Neural cell (in vitro differentiated cells): ENCODE results near the gene VSIG10. TPM values are rescaled to one million over a fixed set of nuclear protein-coding genes. Genes with fewer than 3 reads are reported as not detected.

Experiments
- H2AFZ ChIP-seq: fragments of 200-600, 300-800 bp; sonication (generic), shearing (Covaris generic); 2 replicates; pipeline ENCODE4 v1.6.0; 2014; ENCODE audit warnings: low read depth, mild to moderate bottlenecking, antibody characterized with exemption, low read length, moderate library complexity
- H3F3A ChIP-seq: fragments of 200-600 bp; shearing (Covaris generic); 2 replicates; pipeline ENCODE4 v1.6.1; 2016; ENCODE audit warnings: mild to moderate bottlenecking, moderate library complexity, mixed read lengths, antibody characterized with exemption, low read length; ENCODE audit not compliant: insufficient read depth, poor library complexity, severe bottlenecking
- H3K27ac ChIP-seq: fragments of 200-600, 300-800 bp; sonication (generic), shearing (Covaris generic); 2 replicates; pipeline ENCODE4 v1.5.1; 2014; ENCODE audit warnings: mild to moderate bottlenecking, low read length, moderate library complexity
- H3K27me3 ChIP-seq: fragments of 300-800, 200-600 bp; sonication (generic), shearing (Covaris generic); 2 replicates; pipeline ENCODE4 v1.6.0; 2014; ENCODE audit warnings: mild to moderate bottlenecking, low read depth, low read length, moderate library complexity; ENCODE audit not compliant: insufficient read depth
- H3K36me3 ChIP-seq: fragments of 300-800, 200-600 bp; sonication (generic), shearing (Covaris generic); 2 replicates; pipeline ENCODE4 v1.5.1; 2014; ENCODE audit warnings: mild to moderate bottlenecking, antibody characterized with exemption, low read length, moderate library complexity; ENCODE audit not compliant: insufficient read depth
- H3K4me2 ChIP-seq: fragments of 300-800, 200-600 bp; sonication (generic), shearing (Covaris generic); 2 replicates; pipeline ENCODE4 v1.6.0; 2014; ENCODE audit warnings: mild to moderate bottlenecking, low read length
- H3K4me3 ChIP-seq: fragments of 300-800, 200-600 bp; sonication (generic), shearing (Covaris generic); 2 replicates; pipeline ENCODE4 v1.5.1; 2014; ENCODE audit warnings: mild to moderate bottlenecking, low read length, moderate library complexity
- H3K79me2 ChIP-seq: fragments of 200-600 bp; shearing (Covaris generic); replicated peaks from 2 replicates; pipeline ENCODE4 v1.6.0; 2014; ENCODE audit warnings: mild to moderate bottlenecking, low read length, moderate library complexity; ENCODE audit not compliant: insufficient read depth
- H3K9ac ChIP-seq: fragments of 300-800, 200-600 bp; sonication (generic), shearing (Covaris generic); 2 replicates; pipeline ENCODE4 v1.6.1; 2016; ENCODE audit warnings: mild to moderate bottlenecking, low read length, mixed read lengths
- H3K9me2 ChIP-seq: fragments of 200-600 bp; shearing (Covaris generic); 2 replicates; pipeline ENCODE4 v1.6.1; 2016; ENCODE audit warnings: mild to moderate bottlenecking, low read length, mixed read lengths; ENCODE audit not compliant: insufficient read depth
- H3K9me3 ChIP-seq: fragments of 200-600, 300-800 bp; sonication (generic), shearing (Covaris generic); 2 replicates; pipeline ENCODE4 v1.6.1; 2016; ENCODE audit warnings: mild to moderate bottlenecking, mixed run types, low read length, moderate library complexity, mixed read lengths
- H4K20me1 ChIP-seq: fragments of 200-600 bp; shearing (Covaris generic); 2 replicates; pipeline ENCODE4 v1.6.1; 2016; ENCODE audit warnings: mild to moderate bottlenecking, mixed run types; ENCODE audit not compliant: insufficient read depth
- EP300 ChIP-seq: fragments of 450-650 bp; conservative IDR thresholded peaks from 2 replicates; pipeline ENCODE4 v1.6.1; 2014; ENCODE audit warnings: antibody characterized with exemption, mild to moderate bottlenecking, moderate library complexity; ENCODE audit not compliant: poor library complexity, severe bottlenecking
- EZH2 ChIP-seq: fragments of 200-600, 300-800 bp; shearing (Covaris generic), sonication (generic); IDR thresholded peaks from 2 replicates; pipeline ENCODE4 v1.6.1; 2014; ENCODE audit warnings: antibody characterized with exemption, low read length, borderline replicate concordance, mild to moderate bottlenecking; ENCODE audit not compliant: insufficient read depth, poor library complexity, severe bottlenecking
- MXI1 ChIP-seq: fragments of 450-650 bp; conservative IDR thresholded peaks from 2 replicates; pipeline ENCODE4 v1.6.1; 2014; ENCODE audit warnings: antibody characterized with exemption, mild to moderate bottlenecking; ENCODE audit not compliant: poor library complexity, severe bottlenecking
- POLR2AphosphoS5 ChIP-seq: IDR thresholded peaks from 2 replicates; pipeline ENCODE4 v1.6.1; 2012
- RAD21 ChIP-seq: fragments of 450-650 bp; conservative IDR thresholded peaks from 2 replicates; pipeline ENCODE4 v1.6.1; 2014; ENCODE audit warnings: antibody characterized with exemption, mild to moderate bottlenecking, moderate library complexity
- SMC3 ChIP-seq: fragments of 450-650 bp; conservative IDR thresholded peaks from 2 replicates; pipeline ENCODE4 v1.6.1; 2014; ENCODE audit warnings: antibody characterized with exemption, mild to moderate bottlenecking, moderate library complexity; ENCODE audit not compliant: poor library complexity
- TAF1 ChIP-seq: IDR thresholded peaks from 2 replicates; pipeline ENCODE4 v1.6.1; 2012; ENCODE audit warnings: low read depth
- polyA plus RNA-seq: library from polyadenylated mRNA; depleted of rRNA; stranded (reverse); fragments of >200 nt; gene quantifications from 2 replicates; pipeline ENCODE4 v1.2.3, GENCODE V29; 2014
- TF ChIP-seq, protein P1 (sequence below): fragments of 450-650 bp; IDR thresholded peaks from 2 replicates; pipeline ENCODE4 v1.5.1; 2014; ENCODE audit warnings: antibody characterized with exemption, mild to moderate bottlenecking, moderate library complexity; ENCODE audit not compliant: poor library complexity, severe bottlenecking
- TF ChIP-seq, protein P2 (sequence below): IDR thresholded peaks from 2 replicates; pipeline ENCODE4 v1.6.1; 2012; ENCODE audit warnings: borderline replicate concordance

The VSIG10 gene
- polyA plus RNA-seq, 1 donor from 2014 or later, result 2.0 TPM

DNA sequence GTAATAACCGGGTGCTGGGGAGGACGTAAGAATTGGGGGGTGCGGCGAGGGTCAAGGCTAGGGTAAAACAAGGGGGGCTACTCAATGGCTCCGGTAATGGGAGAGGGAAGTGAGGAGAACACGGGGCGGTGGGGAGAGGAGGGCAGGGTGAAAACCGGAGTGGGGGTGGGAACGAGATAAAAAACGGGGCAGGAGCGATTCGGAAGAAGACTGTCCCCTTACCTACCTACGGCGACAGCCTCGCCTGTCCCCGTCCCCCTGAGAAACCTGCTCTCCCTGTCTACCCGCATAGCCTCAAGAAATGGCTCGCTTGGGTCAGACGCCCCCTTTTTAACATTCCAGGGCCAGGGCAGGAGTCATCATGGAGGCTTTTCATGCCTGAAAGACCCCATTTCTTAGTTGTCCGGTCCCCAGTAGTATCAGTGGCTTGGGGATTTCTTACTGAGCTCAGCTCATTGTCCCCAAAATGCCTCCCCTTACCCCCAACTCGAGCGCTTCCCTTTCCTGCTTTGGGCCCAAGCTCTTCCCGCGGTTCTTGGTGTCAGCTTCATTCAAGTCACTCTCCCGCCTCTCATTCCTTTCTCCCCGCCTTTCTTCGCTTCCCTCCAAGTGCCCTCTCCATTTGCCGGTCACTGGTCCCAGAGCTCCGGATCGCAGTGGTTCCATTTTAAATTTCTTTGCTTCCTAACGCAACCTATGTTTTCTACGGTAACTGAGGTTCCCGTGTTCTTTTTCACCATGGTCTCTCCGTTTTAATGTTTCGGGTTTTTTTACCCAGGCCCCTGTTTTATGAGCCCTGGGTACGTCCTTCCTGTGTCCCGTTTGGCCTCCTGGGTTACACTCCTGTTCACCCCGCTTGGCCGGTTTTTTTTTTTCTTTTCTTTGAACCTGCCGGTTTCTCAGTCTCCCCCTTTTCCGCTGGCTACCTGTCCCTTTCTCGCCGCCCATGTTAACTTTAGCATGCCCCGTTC lies 41.7 kb downstream of the VSIG10 start:
- Histone ChIP-seq H3K9ac (peak overlapping the region; percentile 98), H3K4me3 (peak overlapping the region; percentile 90), H4K20me1 (no peaks in the 10 kb centered on the region), H3K9me2 (no peaks in the 10 kb centered on the region), H2AFZ (peak overlapping the region; percentile 88), H3K79me2 (peaks cover 34% of the 10 kb centered on the region), H3K36me3 (no peaks in the 10 kb centered on the region), H3K27me3 (no peaks in the 10 kb centered on the region), H3K27ac (peak overlapping the region; percentile 96), H3K9me3 (no peaks in the 10 kb centered on the region), H3F3A (no peaks in the 10 kb centered on the region), H3K4me2 (peak overlapping the region; percentile 90)
- TF ChIP-seq, protein P1, sequence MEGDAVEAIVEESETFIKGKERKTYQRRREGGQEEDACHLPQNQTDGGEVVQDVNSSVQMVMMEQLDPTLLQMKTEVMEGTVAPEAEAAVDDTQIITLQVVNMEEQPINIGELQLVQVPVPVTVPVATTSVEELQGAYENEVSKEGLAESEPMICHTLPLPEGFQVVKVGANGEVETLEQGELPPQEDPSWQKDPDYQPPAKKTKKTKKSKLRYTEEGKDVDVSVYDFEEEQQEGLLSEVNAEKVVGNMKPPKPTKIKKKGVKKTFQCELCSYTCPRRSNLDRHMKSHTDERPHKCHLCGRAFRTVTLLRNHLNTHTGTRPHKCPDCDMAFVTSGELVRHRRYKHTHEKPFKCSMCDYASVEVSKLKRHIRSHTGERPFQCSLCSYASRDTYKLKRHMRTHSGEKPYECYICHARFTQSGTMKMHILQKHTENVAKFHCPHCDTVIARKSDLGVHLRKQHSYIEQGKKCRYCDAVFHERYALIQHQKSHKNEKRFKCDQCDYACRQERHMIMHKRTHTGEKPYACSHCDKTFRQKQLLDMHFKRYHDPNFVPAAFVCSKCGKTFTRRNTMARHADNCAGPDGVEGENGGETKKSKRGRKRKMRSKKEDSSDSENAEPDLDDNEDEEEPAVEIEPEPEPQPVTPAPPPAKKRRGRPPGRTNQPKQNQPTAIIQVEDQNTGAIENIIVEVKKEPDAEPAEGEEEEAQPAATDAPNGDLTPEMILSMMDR, result no peak
- peak; percentile 60 for TF ChIP-seq TAF1
- no peak for TF ChIP-seq EP300
- TF ChIP-seq, protein P2, sequence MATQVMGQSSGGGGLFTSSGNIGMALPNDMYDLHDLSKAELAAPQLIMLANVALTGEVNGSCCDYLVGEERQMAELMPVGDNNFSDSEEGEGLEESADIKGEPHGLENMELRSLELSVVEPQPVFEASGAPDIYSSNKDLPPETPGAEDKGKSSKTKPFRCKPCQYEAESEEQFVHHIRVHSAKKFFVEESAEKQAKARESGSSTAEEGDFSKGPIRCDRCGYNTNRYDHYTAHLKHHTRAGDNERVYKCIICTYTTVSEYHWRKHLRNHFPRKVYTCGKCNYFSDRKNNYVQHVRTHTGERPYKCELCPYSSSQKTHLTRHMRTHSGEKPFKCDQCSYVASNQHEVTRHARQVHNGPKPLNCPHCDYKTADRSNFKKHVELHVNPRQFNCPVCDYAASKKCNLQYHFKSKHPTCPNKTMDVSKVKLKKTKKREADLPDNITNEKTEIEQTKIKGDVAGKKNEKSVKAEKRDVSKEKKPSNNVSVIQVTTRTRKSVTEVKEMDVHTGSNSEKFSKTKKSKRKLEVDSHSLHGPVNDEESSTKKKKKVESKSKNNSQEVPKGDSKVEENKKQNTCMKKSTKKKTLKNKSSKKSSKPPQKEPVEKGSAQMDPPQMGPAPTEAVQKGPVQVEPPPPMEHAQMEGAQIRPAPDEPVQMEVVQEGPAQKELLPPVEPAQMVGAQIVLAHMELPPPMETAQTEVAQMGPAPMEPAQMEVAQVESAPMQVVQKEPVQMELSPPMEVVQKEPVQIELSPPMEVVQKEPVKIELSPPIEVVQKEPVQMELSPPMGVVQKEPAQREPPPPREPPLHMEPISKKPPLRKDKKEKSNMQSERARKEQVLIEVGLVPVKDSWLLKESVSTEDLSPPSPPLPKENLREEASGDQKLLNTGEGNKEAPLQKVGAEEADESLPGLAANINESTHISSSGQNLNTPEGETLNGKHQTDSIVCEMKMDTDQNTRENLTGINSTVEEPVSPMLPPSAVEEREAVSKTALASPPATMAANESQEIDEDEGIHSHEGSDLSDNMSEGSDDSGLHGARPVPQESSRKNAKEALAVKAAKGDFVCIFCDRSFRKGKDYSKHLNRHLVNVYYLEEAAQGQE, result peak; percentile 9
- no peak for TF ChIP-seq EZH2
- TF ChIP-seq SMC3, result no peak
- TF ChIP-seq RAD21, result peak; percentile 10
- no peak for TF ChIP-seq MXI1
- peak; percentile 8 for TF ChIP-seq POLR2AphosphoS5

DNA sequence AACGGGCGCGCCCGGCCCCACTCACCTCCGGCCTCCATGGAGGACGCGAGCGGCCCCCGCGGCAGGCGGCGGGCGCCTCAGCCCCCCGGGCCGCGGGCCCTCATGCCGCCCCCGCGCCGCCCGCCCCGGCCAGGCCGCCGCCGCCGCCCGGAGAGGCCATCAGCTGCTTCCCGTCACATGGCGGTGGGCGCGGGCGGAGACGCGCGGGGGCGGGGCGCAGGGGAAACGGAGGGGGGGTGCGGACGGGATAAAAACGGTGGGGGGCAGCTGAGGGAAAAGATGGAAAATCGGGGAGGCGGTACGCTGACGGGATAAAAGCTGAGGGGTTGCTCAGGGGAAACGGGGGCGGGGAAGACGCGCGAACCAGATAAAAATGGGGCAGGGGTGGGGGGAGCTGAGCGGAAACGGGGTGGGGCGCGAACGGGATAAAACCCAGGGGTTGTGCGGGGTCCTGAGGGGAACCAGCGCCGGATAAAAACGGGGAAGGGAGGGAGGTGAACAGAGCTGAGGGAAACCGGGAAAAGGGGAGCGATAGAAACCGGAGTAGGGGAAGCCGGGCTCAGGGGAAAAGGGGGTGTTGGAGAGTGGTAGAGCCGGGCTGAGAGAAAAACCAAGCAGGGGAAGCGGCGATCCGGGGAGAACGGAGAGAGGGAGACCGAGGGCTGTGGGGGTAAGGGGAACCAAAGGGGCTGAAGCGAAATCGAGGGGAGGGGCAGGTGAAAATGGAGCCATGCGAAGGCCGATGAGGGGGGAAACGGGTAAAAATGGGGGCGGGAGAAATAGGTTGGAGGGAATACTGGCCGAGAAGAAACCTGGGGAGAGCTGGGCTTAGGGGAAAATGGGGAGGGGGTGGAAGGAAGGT lies 42.6 kb downstream of the VSIG10 start, which contains the start of gene WSB2:
WSB2 (minus strand) TSS at position 169 of the 862 bp plus-strand sequence; CDS start at position 38, 131 bp downstream.
- Histone ChIP-seq H2AFZ (peak within 1 kb of the TSS; percentile 88), H3K27me3 (no peaks in the 10 kb centered on the region), H3K27ac (peak within 1 kb of the TSS; percentile 96), H3K4me3 (peak within 1 kb of the TSS; percentile 90), H3K9ac (peak within 1 kb of the TSS; percentile 98), H3K4me2 (peak within 1 kb of the TSS; percentile 90), H3K36me3 (no peaks in the 10 kb centered on the region), H3F3A (no peaks in the 10 kb centered on the region), H4K20me1 (no peaks in the 10 kb centered on the region), H3K79me2 (peaks cover 34% of the 10 kb centered on the region), H3K9me2 (no peaks in the 10 kb centered on the region), H3K9me3 (no peaks in the 10 kb centered on the region)
- TF ChIP-seq MXI1 (no peak), RAD21 (no peak), EZH2 (no peak), TAF1 (no peak)
- TF ChIP-seq, protein P2, result peak; percentile 32
